ENCODE results near the gene VNN1.

VNN1 gene

DNA sequence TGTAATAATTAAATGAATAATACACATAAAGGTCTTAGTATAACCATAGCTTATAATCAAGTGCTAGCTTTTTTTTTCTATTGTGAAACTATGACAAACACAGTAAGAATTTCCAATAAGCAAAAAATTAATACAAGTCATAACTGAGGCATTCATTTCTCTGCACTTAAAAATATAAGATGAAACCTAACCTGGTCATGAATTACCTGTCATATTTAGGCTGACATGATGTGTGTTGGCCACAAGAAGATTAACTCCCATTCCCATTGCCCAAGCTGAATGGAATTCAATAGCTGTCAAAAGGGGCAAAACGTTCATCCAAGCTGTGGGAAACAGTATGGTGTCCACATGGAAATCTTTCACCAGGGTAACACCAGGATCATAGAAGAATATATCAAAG lies 38.4 kb upstream of the VNN1 start:
- no peak for ATAC-seq
- TF ChIP-seq ZC3H10 (CRISPR knock-in tag; IDR thresholded peaks at IDR 0.05) (no peak), ESRRG (CRISPR knock-in tag; IDR thresholded peaks at IDR 0.05) (no peak), GLIS3 (CRISPR knock-in tag; IDR thresholded peaks at IDR 0.05) (no peak)
- TF ChIP-seq, protein P1, sequence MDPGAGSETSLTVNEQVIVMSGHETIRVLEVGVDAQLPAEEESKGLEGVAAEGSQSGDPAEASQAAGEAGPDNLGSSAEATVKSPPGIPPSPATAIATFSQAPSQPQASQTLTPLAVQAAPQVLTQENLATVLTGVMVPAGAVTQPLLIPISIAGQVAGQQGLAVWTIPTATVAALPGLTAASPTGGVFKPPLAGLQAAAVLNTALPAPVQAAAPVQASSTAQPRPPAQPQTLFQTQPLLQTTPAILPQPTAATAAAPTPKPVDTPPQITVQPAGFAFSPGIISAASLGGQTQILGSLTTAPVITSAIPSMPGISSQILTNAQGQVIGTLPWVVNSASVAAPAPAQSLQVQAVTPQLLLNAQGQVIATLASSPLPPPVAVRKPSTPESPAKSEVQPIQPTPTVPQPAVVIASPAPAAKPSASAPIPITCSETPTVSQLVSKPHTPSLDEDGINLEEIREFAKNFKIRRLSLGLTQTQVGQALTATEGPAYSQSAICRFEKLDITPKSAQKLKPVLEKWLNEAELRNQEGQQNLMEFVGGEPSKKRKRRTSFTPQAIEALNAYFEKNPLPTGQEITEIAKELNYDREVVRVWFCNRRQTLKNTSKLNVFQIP (CRISPR knock-in tag; IDR thresholded peaks at IDR 0.05; ENCODE audit: borderline replicate concordance, low read depth): no peak
- TF ChIP-seq, protein P2, sequence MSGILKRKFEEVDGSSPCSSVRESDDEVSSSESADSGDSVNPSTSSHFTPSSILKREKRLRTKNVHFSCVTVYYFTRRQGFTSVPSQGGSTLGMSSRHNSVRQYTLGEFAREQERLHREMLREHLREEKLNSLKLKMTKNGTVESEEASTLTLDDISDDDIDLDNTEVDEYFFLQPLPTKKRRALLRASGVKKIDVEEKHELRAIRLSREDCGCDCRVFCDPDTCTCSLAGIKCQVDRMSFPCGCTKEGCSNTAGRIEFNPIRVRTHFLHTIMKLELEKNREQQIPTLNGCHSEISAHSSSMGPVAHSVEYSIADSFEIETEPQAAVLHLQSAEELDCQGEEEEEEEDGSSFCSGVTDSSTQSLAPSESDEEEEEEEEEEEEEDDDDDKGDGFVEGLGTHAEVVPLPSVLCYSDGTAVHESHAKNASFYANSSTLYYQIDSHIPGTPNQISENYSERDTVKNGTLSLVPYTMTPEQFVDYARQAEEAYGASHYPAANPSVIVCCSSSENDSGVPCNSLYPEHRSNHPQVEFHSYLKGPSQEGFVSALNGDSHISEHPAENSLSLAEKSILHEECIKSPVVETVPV (CRISPR knock-in tag; IDR thresholded peaks at IDR 0.05): no peak

DNA sequence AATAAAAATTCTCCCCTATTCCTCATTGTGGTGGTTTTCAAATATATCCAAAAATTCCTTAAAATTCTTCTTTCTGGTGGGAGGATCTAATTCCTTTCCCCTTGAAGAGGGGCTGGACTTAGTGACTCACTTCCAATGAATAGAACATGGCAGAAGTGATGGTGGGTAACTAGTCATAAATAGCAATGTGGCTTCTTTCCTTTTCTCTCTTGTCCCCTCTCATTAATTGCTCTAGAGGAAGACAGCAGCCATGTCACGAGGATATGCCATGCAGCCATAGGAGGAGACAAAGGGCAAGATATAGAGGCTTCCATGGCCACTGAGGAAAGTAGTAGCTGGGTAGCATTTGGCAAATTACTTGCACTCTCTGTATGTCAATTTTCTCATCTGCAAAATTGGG lies 38.0 kb upstream of the VNN1 start:
- no peak for ATAC-seq
- TF ChIP-seq BACH2 (CRISPR knock-in tag; IDR thresholded peaks at IDR 0.05; ENCODE audit: borderline replicate concordance) (no peak), SNAI2 (CRISPR knock-in tag; IDR thresholded peaks at IDR 0.05) (no peak), TCF4 (CRISPR knock-in tag; IDR thresholded peaks at IDR 0.05; ENCODE audit: borderline replicate concordance) (no peak), OSR1 (CRISPR knock-in tag; IDR thresholded peaks at IDR 0.05) (no peak), ZNF565 (CRISPR knock-in tag; conservative IDR thresholded peaks at IDR 0.05; ENCODE audit: low read depth) (no peak), RARB (CRISPR knock-in tag; IDR thresholded peaks at IDR 0.05) (no peak)

DNA sequence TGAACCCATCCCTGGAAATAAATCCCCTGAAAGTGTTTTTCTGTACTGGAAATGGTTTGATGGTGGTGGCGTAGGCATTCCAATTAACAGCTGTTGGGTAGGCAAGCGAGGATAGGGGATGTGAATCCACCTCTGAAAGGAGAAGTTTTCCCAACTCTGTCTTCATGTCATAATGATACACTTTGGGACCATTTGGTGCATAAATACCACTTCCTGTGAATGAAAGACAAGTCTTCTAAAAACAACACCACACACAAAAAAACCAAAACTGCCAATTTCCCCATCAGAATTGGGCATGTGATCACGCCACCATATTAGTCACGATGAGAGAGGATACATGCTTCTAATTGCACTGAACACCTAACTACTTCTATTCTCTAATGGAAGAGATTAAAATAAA lies 37.5 kb upstream of the VNN1 start:
- ATAC-seq: no peak
- TF ChIP-seq OSR1 (CRISPR knock-in tag; IDR thresholded peaks at IDR 0.05) (no peak), TCF4 (CRISPR knock-in tag; IDR thresholded peaks at IDR 0.05; ENCODE audit: borderline replicate concordance) (no peak), ZFP30 (CRISPR knock-in tag; IDR thresholded peaks at IDR 0.05) (no peak), ISL1 (CRISPR knock-in tag; IDR thresholded peaks at IDR 0.05) (no peak)

DNA sequence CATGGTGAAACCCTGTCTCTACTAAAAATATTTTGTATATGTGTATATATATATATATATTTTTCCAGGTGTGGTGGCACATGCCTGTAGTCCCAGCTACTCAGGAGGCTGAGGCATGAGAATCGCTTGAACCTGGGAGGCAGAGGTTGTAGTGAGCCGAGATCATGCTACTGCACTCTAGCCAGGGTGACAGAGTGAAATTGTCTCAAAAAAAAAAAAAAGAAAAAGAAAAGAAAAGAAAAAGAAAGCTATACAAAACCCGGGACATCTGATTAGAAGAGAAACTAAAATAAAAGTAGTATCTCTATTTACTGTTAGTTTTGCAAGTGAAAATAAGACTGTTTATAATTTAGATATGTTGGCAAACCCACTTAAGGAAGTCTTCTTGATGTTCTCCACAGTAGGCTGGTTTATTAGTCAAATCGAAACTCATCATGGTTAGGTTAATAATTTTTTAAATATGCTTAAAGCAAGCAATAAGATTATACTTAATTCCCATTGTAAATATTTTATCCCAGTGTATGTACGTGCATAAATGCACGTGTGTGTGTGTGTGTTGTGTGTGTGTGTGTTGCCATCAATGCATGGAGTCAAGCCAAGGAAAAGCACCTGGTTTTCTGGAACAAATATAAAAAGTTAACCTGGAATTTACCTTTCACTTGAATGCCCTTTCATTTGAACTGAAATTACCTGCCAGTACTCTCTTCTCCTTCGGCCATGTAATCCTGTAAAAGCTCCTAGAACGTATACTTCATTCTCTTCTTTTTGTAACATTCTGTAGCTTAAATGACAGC lies 36.8 kb upstream of the VNN1 start:
- no peak for ATAC-seq
- TF ChIP-seq ESRRG (CRISPR knock-in tag; IDR thresholded peaks at IDR 0.05) (no peak), ZNF70 (CRISPR knock-in tag; IDR thresholded peaks at IDR 0.05) (no peak), SNAI2 (CRISPR knock-in tag; IDR thresholded peaks at IDR 0.05) (no peak), ZC3H10 (CRISPR knock-in tag; IDR thresholded peaks at IDR 0.05) (no peak), ZFP30 (CRISPR knock-in tag; IDR thresholded peaks at IDR 0.05) (no peak), BACH2 (CRISPR knock-in tag; IDR thresholded peaks at IDR 0.05; ENCODE audit: borderline replicate concordance) (no peak), GLIS3 (CRISPR knock-in tag; IDR thresholded peaks at IDR 0.05) (no peak), TCF4 (CRISPR knock-in tag; IDR thresholded peaks at IDR 0.05; ENCODE audit: borderline replicate concordance) (no peak), ZNF8 (CRISPR knock-in tag; IDR thresholded peaks at IDR 0.05) (no peak), TOX (CRISPR knock-in tag; IDR thresholded peaks at IDR 0.05; ENCODE audit: borderline replicate concordance) (no peak), ISL1 (CRISPR knock-in tag; IDR thresholded peaks at IDR 0.05) (no peak), ARNTL (CRISPR knock-in tag; IDR thresholded peaks at IDR 0.05; ENCODE audit: borderline replicate concordance, low read depth) (no peak), OSR1 (CRISPR knock-in tag; IDR thresholded peaks at IDR 0.05) (no peak), RARB (CRISPR knock-in tag; IDR thresholded peaks at IDR 0.05) (no peak), CSDC2 (CRISPR knock-in tag; IDR thresholded peaks at IDR 0.05) (no peak)
- TF ChIP-seq, protein P1 (CRISPR knock-in tag; IDR thresholded peaks at IDR 0.05; ENCODE audit: borderline replicate concordance, low read depth): no peak
- TF ChIP-seq, protein P3, sequence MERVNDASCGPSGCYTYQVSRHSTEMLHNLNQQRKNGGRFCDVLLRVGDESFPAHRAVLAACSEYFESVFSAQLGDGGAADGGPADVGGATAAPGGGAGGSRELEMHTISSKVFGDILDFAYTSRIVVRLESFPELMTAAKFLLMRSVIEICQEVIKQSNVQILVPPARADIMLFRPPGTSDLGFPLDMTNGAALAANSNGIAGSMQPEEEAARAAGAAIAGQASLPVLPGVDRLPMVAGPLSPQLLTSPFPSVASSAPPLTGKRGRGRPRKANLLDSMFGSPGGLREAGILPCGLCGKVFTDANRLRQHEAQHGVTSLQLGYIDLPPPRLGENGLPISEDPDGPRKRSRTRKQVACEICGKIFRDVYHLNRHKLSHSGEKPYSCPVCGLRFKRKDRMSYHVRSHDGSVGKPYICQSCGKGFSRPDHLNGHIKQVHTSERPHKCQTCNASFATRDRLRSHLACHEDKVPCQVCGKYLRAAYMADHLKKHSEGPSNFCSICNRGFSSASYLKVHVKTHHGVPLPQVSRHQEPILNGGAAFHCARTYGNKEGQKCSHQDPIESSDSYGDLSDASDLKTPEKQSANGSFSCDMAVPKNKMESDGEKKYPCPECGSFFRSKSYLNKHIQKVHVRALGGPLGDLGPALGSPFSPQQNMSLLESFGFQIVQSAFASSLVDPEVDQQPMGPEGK (CRISPR knock-in tag; IDR thresholded peaks at IDR 0.05; ENCODE audit: borderline replicate concordance): no peak
- TF ChIP-seq, protein P2 (CRISPR knock-in tag; IDR thresholded peaks at IDR 0.05): no peak
- TF ChIP-seq, protein P4, sequence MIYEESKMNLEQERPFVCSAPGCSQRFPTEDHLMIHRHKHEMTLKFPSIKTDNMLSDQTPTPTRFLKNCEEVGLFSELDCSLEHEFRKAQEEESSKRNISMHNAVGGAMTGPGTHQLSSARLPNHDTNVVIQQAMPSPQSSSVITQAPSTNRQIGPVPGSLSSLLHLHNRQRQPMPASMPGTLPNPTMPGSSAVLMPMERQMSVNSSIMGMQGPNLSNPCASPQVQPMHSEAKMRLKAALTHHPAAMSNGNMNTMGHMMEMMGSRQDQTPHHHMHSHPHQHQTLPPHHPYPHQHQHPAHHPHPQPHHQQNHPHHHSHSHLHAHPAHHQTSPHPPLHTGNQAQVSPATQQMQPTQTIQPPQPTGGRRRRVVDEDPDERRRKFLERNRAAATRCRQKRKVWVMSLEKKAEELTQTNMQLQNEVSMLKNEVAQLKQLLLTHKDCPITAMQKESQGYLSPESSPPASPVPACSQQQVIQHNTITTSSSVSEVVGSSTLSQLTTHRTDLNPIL (CRISPR knock-in tag; IDR thresholded peaks at IDR 0.05; ENCODE audit: low read depth): no peak

All from SK-N-SH treated with all-trans-retinoic acid at 6 μM for 48 hours (cell line).